Activated CD8-positive, alpha-beta T cell treated with anti-CD3 and anti-CD28 coated beads for 36 hours (primary cell): ENCODE results near the gene SEC22C. TPM values are rescaled to one million over a fixed set of nuclear protein-coding genes. Genes with fewer than 3 reads are reported as not detected.

Experiments
- ATAC-seq: fragments of 200-7000 bp; cut with Tn5 transposase; one replicate; pipeline ENCODE4 v1.10.0; 2021; ENCODE audit warnings: mild to moderate bottlenecking, moderate library complexity
- CTCF ChIA-PET: fragments of 350-600 bp; sonication (Branson Sonifier 250); formaldehyde crosslinking; loops from one replicate; lab custom pipeline; 2021; ENCODE audit warnings: antibody characterized with exemption; lab: Charles Lee
- POLR2A ChIA-PET: fragments of 350-600 bp; sonication (Branson Sonifier 250); formaldehyde crosslinking; loops from one replicate; lab custom pipeline; 2021; ENCODE audit warnings: antibody characterized with exemption; lab: Charles Lee
- DNase-seq: peaks from one replicate; pipeline ENCODE4 v3.0.0-alpha.2; 2020
- H3K27ac Mint-ChIP-seq: one replicate; pipeline ENCODE4 v1.8.0; 2021; ENCODE audit warnings: mild to moderate bottlenecking, mixed read lengths
- H3K27me3 Mint-ChIP-seq: one replicate; pipeline ENCODE4 v1.8.0; 2021; ENCODE audit warnings: mixed read lengths
- H3K36me3 Mint-ChIP-seq: one replicate; pipeline ENCODE4 v1.8.0; 2021; ENCODE audit warnings: low read depth, mixed read lengths
- H3K4me1 Mint-ChIP-seq: one replicate; pipeline ENCODE4 v1.8.0; 2021; ENCODE audit warnings: low read depth, mixed read lengths
- H3K4me3 Mint-ChIP-seq: one replicate; pipeline ENCODE4 v1.8.0; 2021; ENCODE audit warnings: mild to moderate bottlenecking, moderate library complexity, mixed read lengths
- H3K9me3 Mint-ChIP-seq: one replicate; pipeline ENCODE4 v1.8.0; 2021; ENCODE audit warnings: mixed read lengths
- intact Hi-C: fragments of 100-400 bp; cut with micrococcal nuclease; formaldehyde crosslinking; loops from one replicate; pipeline ENCODE4 v1.10.0; 2022
- total RNA-seq, 2 experiments: library from RNA; stranded (reverse); gene quantifications; one replicate each; pipeline ENCODE4 v1.2.3, GENCODE V29; 2021
- TF ChIP-seq, protein P1 (sequence below): fragments of 200-600 bp; IDR thresholded peaks from one replicate; pipeline ENCODE4 v1.8.0; 2022; ENCODE audit warnings: antibody characterized with exemption, mild to moderate bottlenecking

Gene SEC22C
- total RNA-seq, 2 experiments from 2014 or later: 35.0 to 35.7 TPM

DNA sequence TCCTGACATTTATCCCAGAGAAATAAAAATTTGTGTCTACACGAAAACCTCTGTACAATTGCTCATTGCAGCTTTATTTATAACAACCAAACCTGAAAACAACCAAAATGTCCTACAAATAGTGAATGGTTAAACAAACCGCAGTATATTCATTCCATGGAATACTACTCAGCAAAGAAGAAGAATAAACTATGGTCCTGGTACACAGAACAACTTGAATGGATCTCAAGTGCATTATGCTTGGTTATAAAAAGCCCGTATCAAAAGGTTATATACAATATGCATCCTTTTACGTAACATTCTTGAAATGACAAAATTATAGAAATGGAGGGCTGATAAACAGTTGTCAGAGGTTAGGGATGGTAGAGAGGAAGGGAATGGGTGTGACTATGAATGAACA is 3.7 kb downstream of the SEC22C start:
- CTCF ChIA-PET: interaction anchor here (2.1 kb wide), 1 partner anchor 30 kb away, joined by 9 read pairs; no protein-coding TSS in a partner anchor
- Mint-ChIP-seq H3K27ac (no peak overlapping the region), H3K36me3 (peaks cover 39% of the 10 kb centered on the region), H3K9me3 (peaks cover 18% of the 10 kb centered on the region), H3K27me3 (no peaks in the 10 kb centered on the region), H3K4me3 (no peak overlapping the region), H3K4me1 (peaks cover 43% of the 10 kb centered on the region)
- no peak for ATAC-seq
- POLR2A ChIA-PET: no interaction called here
- TF ChIP-seq, protein P1, sequence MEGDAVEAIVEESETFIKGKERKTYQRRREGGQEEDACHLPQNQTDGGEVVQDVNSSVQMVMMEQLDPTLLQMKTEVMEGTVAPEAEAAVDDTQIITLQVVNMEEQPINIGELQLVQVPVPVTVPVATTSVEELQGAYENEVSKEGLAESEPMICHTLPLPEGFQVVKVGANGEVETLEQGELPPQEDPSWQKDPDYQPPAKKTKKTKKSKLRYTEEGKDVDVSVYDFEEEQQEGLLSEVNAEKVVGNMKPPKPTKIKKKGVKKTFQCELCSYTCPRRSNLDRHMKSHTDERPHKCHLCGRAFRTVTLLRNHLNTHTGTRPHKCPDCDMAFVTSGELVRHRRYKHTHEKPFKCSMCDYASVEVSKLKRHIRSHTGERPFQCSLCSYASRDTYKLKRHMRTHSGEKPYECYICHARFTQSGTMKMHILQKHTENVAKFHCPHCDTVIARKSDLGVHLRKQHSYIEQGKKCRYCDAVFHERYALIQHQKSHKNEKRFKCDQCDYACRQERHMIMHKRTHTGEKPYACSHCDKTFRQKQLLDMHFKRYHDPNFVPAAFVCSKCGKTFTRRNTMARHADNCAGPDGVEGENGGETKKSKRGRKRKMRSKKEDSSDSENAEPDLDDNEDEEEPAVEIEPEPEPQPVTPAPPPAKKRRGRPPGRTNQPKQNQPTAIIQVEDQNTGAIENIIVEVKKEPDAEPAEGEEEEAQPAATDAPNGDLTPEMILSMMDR: no peak
- DNase-seq: no peak
- intact Hi-C loops: no loop called here

DNA sequence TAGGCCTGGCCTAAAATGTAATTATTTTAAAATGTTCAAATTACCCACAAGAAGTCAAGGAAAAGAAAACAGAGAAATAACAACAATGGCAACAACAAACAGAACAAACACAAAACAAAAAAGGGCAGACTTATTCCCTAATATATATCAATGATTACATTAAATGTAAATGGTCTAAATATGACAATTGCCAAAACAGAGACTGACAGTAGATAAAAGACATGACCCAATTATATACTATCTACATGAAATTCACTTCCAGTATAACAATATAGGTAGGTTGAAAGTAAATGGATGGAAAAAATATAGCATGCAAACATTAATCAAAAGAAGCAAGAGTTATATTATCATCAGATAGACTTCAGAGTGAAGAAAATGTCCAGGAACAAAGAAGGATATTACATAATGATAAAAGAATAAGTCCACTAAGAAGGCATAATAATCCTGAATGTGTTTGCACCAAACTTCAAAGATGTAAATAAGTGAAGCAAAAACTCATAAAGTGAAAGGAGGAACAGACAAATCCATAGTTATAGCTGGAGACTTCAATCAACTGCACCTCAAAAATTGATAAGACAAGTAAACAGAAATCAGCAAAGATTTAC is 6.5 kb downstream of the SEC22C start:
- DNase-seq (no peak), ATAC-seq (no peak)
- no peak overlapping the region for H3K4me3 Mint-ChIP-seq
- peaks cover 48% of the 10 kb centered on the region for H3K36me3 Mint-ChIP-seq
- POLR2A ChIA-PET: interaction anchor here (0.9 to 1.3 kb wide), 2 partner anchors 15 to 25 kb away, joined by 3 to 5 read pairs; partner anchors contain the start of genes NKTR and SS18L2
- H3K4me1 Mint-ChIP-seq: peaks cover 31% of the 10 kb centered on the region
- peaks cover 18% of the 10 kb centered on the region for H3K9me3 Mint-ChIP-seq
- TF ChIP-seq, protein P1: no peak
- no peak overlapping the region for H3K27ac Mint-ChIP-seq
- no peaks in the 10 kb centered on the region for H3K27me3 Mint-ChIP-seq
- intact Hi-C loops: no loop called here
- CTCF ChIA-PET: interaction anchor here (1.9 kb wide), 1 partner anchor 9 kb away, joined by 5 read pairs; no protein-coding TSS in a partner anchor

DNA sequence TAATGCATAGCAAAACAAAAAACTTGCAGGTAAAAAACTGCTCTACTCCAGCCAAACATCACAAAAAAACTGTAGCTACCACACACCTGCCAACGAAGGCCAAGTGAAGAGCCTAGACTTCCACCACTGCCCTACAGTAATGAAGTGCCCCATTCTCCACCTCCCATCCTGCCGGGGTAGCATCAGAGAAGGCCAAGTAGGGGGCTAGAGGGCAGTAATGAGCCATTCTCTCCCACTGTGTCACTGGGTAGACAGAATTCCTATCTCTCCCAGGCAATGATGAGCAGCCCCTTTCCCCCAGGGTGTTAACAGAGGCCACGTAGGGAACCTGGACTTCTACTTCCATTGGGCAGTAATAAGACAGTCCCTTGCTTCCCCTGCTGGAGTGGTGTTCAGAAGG is 9.5 kb downstream of the SEC22C start:
- Mint-ChIP-seq H3K9me3 (peaks cover 17% of the 10 kb centered on the region), H3K4me3 (no peak overlapping the region), H3K36me3 (peaks cover 43% of the 10 kb centered on the region), H3K27me3 (no peaks in the 10 kb centered on the region), H3K27ac (no peak overlapping the region), H3K4me1 (peaks cover 16% of the 10 kb centered on the region)
- ChIA-PET POLR2A (no interaction called here), CTCF (interaction anchor here (1.2 to 1.6 kb wide), 7 partner anchors 10 to 172 kb away, joined by 3 to 6 read pairs (median 4); partner anchors contain the start of gene SEC22C)
- ATAC-seq: peak; percentile 72
- peak; percentile 23 for DNase-seq
- TF ChIP-seq, protein P1: peak; percentile 22
- intact Hi-C loops: no loop called here

DNA sequence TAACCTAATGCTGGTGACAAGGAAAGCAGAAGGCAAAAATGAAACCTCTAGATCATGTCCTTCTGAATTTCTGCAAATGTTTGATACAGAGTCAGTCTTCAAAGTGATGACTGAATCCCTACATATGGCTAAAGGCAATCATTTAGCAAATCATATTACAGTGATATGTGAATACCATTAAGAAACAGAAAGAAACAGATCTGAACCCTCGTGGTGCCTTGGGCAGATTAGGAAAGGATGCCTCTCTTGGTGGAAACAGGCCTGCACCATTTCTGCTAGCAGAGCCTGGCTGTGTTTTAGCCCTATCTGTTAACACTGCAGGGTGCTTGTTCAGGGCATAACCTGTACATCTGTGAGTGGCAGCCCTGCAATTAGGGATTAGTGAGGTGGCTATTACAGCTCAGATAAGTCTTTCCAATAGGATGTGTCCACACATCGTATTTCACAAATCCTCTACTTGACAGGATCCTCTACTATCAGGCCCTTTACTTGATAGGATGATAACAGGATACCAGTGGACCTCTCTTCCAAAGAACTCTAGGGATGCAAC is 12.1 kb downstream of the SEC22C start:
- ATAC-seq: no peak
- CTCF ChIA-PET: interaction anchor here (1.6 kb wide), 1 partner anchor 22 kb away, joined by 5 read pairs; no protein-coding TSS in a partner anchor
- TF ChIP-seq, protein P1: no peak
- no peak overlapping the region for H3K27ac Mint-ChIP-seq
- peaks cover 31% of the 10 kb centered on the region for H3K36me3 Mint-ChIP-seq
- peaks cover 7% of the 10 kb centered on the region for H3K4me1 Mint-ChIP-seq
- DNase-seq: no peak
- peaks cover 7% of the 10 kb centered on the region for H3K9me3 Mint-ChIP-seq
- intact Hi-C loops: no loop called here
- no peak overlapping the region for H3K4me3 Mint-ChIP-seq
- H3K27me3 Mint-ChIP-seq: no peaks in the 10 kb centered on the region
- POLR2A ChIA-PET: interaction anchor here (1.3 kb wide), 1 partner anchor 19 kb away, joined by 3 read pairs; no protein-coding TSS in a partner anchor
